Breast epithelium (tissue), 4 donors: ENCODE results near the gene FAM90A1. TPM values are rescaled to one million over a fixed set of nuclear protein-coding genes. Genes with fewer than 3 reads are reported as not detected.
A peak's percentile ranks its signal among the peaks of the same experiment; 100 is the strongest.
"Not testable (repeated sequence)": the region's sequence is repeated elsewhere in the genome, so short reads cannot be mapped to it uniquely, and the experiment has no call there.

Experiments used
- DNase-seq, 2 donors: peaks; one replicate each; pipeline ENCODE4 v3.0.0-alpha.2; 2019; ENCODE audit warnings: low spot score in 2 of 2
- H3K27ac ChIP-seq, 2 donors: fragments of 200-600 bp; sonication (generic) in 1 of 2; one replicate each; pipeline ENCODE4 v1.5.1; 2016 to 2019; ENCODE audit warnings: mild to moderate bottlenecking in 1 of 2
- H3K27me3 ChIP-seq, 2 donors: fragments of 200-600 bp; sonication (generic) in 1 of 2; one replicate each; pipeline versions ENCODE4 v1.5.1 to v1.6.0; 2017 to 2019; ENCODE audit warnings: control low read depth in 1 of 2, mild to moderate bottlenecking in 1 of 2
- H3K36me3 ChIP-seq: fragments of 200-600 bp; one replicate; pipeline ENCODE4 v1.5.1; 2019
- H3K4me1 ChIP-seq, 2 donors: fragments of 200-600 bp; sonication (generic); one replicate each; pipeline ENCODE4 v1.5.1; 2016 to 2019; ENCODE audit warnings: control low read depth in 1 of 2
- H3K4me3 ChIP-seq, 3 donors: fragments of 200-600 bp; sonication (generic); 1 replicate in 2 of 3; 2 replicates in 1 of 3; pipeline ENCODE4 v1.5.1; 2016 to 2019; ENCODE audit warnings: mild to moderate bottlenecking in 3 of 3, moderate library complexity in 2 of 3
- H3K9me3 ChIP-seq, 2 donors: fragments of 200-600 bp; sonication (generic) in 1 of 2; one replicate each; pipeline ENCODE4 v1.5.1; 2016 to 2019; ENCODE audit warnings: control low read depth in 1 of 2
- POLR2A ChIP-seq: fragments of 450-650 bp; IDR thresholded peaks from one replicate; pipeline ENCODE4 v1.6.1; 2016; ENCODE audit warnings: antibody characterized with exemption, mild to moderate bottlenecking, moderate library complexity
- POLR2AphosphoS5 ChIP-seq, 3 donors: sonication (generic); formaldehyde crosslinking; IDR thresholded peaks; one replicate each; pipeline ENCODE4 v1.6.1; 2017; ENCODE audit warnings: antibody characterized with exemption in 3 of 3
- intact Hi-C: fragments of 100-400 bp; cut with DNase I; formaldehyde crosslinking; loops from one replicate; pipeline ENCODE4 v1.15.1; 2023; ENCODE audit warnings: low total_unique reads
- total RNA-seq, 3 donors: library from RNA; depleted of rRNA; stranded (reverse); fragments of >200 nt; gene quantifications; one replicate each; pipeline ENCODE4 v1.1.0, GENCODE V29; 2016
- TF ChIP-seq, protein P1 (sequence below), 3 donors: fragments of 450-650 bp; IDR thresholded peaks; one replicate each; pipeline ENCODE4 v1.5.1; 2016 to 2017; ENCODE audit warnings: antibody characterized with exemption in 3 of 3, mild to moderate bottlenecking in 3 of 3, moderate library complexity in 3 of 3

FAM90A1 gene
- total RNA-seq, 3 donors from 2014 or later: 0.29 TPM; not detected in 2

DNA sequence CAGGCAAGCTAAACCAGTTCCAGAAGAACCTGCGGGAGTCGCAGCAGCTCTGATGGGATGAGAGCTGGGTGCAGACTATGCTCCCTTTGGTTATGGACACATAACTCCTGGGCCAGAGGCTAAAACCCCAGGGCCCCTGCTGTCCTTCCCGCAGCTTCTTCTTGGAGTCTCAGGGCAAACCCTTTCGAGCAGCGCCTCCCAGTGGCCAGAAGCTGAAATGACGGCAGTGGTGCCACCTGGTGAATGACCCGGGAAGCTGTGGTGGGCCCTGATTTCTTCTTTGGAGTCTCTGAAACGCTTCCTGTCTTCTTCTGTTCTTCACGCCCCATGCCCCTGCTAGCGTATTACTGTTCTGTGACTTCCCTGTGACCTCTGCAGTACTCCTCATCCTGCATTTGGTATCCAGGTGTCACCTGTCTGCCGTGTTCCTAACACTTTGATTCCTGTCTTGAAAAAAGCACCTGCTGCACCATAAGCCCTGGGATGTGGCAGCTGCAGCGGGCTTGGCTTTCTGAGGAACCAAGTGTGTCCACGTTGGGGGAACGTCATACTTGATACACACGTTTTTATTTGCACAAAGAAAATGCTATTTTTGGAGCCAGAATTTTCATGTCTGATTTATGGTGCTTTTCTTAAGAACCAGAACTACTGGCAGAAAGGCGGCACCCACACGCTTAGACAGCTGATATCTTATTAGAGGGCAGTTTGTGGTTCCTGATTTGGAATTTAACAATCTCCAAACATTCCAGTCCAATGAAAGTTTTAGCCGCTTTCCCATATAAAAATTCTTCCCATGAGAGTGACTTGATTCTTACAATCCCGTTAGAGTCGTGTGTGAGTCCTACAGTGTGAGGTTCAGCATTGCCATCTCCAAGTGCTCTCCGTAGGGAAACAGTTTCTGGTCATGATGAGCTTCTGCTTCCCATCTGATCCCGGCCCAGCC is 4.5 kb upstream of the FAM90A1 start:
- TF ChIP-seq, protein P1, sequence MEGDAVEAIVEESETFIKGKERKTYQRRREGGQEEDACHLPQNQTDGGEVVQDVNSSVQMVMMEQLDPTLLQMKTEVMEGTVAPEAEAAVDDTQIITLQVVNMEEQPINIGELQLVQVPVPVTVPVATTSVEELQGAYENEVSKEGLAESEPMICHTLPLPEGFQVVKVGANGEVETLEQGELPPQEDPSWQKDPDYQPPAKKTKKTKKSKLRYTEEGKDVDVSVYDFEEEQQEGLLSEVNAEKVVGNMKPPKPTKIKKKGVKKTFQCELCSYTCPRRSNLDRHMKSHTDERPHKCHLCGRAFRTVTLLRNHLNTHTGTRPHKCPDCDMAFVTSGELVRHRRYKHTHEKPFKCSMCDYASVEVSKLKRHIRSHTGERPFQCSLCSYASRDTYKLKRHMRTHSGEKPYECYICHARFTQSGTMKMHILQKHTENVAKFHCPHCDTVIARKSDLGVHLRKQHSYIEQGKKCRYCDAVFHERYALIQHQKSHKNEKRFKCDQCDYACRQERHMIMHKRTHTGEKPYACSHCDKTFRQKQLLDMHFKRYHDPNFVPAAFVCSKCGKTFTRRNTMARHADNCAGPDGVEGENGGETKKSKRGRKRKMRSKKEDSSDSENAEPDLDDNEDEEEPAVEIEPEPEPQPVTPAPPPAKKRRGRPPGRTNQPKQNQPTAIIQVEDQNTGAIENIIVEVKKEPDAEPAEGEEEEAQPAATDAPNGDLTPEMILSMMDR (IDR thresholded peaks at IDR 0.05): peak in 2 of 3 donors; percentile 29 to 58
- H3K36me3 ChIP-seq, H3K4me3 ChIP-seq, H3K9me3 ChIP-seq, H3K27ac ChIP-seq, DNase-seq, H3K4me1 ChIP-seq, H3K27me3 ChIP-seq, intact Hi-C loops: not testable (repeated sequence)

DNA sequence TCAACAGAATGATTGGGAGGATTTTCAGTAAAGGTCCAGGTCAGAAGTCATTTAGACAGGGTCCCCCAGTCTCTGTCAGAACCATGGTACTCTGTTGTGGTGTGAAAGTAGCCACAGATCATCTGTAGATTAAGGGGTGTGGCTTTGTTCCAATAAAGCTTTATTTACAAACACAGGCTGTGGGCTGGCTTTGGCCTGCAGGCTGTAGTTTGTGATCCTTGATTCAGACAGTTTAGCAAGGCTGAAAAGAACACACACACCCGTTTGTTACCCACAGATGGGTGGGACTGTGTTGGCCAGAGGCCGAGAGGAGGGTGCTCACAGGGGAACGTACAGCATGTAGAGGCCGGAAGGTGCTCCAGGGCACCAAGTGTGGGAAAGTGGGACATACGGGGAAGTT is 3.6 kb upstream of the FAM90A1 start:
- H3K4me3 ChIP-seq, H3K4me1 ChIP-seq, intact Hi-C loops, H3K27me3 ChIP-seq, H3K27ac ChIP-seq, DNase-seq, H3K9me3 ChIP-seq, H3K36me3 ChIP-seq: not testable (repeated sequence)

DNA sequence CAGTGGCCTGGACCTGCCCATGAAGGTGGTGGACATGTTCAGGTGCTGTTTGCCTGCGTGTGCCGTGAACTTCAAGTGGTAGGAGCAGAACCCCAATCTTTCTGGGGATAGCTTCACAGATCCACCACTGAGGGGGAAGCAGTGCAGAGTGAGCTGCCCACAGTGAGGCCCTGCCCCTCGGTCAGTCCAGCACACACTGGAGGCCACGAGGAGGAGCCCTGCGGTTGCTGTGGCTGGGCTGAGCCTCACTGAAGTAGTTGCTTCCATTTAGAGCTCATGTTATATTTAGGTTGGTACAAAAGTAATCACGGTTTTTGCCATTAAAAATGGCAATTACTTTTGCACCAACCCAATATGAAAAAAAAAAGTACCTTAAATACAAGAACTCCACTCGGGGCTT is 2.1 kb upstream of the FAM90A1 start:
- H3K4me1 ChIP-seq, DNase-seq, intact Hi-C loops, H3K9me3 ChIP-seq, H3K36me3 ChIP-seq, H3K27ac ChIP-seq, H3K27me3 ChIP-seq, H3K4me3 ChIP-seq: not testable (repeated sequence)

DNA sequence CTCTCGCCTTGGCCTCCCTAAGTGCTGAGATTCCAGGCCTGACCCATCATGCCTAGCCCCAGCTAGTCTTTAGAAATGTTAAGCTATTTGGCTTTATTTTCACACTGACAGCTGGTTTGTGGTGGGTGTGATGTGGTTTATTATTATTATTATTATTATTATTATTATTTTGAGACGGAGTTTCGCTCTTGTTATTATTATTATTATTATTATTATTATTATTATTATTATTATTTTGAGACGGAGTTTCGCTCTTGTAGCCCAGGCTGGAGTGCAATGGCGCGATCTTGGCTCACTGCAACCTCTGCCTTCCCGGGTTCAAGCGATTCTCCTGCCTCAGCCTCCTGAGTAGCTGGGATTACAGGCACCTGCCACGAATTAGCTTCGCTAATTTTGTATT is 1.2 kb upstream of the FAM90A1 start:
- H3K27me3 ChIP-seq, intact Hi-C loops, H3K4me3 ChIP-seq, H3K27ac ChIP-seq, H3K9me3 ChIP-seq, H3K4me1 ChIP-seq, H3K36me3 ChIP-seq, DNase-seq: not testable (repeated sequence)

DNA sequence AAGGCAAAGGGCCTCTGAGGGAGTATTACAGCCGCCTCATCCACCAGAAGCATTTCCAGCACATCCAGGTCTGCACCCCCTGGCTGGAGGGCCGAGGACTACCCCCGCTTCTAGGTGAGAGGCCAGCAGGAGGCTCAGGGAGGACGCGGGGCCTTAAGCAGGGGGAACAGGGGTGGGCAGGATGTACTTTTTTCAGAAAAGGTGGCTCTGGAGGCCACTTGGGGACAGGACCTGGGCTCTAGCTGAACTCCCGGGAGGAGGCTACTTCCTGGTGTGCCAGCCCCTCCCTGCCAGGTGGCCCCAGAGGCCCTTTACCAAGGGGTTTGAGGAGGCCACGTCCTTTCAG is 287 bp upstream of the FAM90A1 start:
- H3K36me3 ChIP-seq, H3K4me1 ChIP-seq, intact Hi-C loops, DNase-seq, H3K27me3 ChIP-seq, H3K9me3 ChIP-seq: not testable (repeated sequence)
- H3K4me3 ChIP-seq: peak overlapping the region in 2 of 3 donors; percentile 49 to 53
- peak overlapping the region in 1 of 2 donors; percentile 5 for H3K27ac ChIP-seq

DNA sequence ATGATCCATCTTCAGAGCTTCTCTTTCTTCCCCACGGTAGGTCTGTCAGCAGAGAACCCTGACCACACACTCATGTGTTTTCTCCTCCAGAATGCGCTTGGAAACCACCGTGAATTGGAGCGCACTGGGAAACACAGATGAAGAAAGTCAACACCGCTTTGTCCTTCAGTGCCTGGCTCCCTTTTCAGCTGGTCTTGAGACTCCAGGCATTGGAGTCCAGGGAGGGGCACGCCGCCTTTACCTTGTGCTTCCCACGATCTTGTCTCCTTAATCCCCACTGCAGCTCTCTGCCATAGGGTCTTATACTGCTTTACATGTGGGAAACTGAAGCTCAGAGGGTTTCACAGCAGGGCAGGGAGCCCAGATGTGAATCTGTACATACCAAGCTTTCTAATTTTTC is 1.1 kb downstream of the FAM90A1 start:
- no peaks in the 10 kb centered on the region for H3K4me1 ChIP-seq
- no peaks in the 10 kb centered on the region for H3K27me3 ChIP-seq
- TF ChIP-seq POLR2A: no peak
- TF ChIP-seq, protein P1 (IDR thresholded peaks at IDR 0.05): no peak
- no peak for TF ChIP-seq POLR2AphosphoS5 (IDR thresholded peaks at IDR 0.05)
- DNase-seq: no peak
- no peak overlapping the region for H3K4me3 ChIP-seq
- no peak overlapping the region for H3K27ac ChIP-seq
- no peaks in the 10 kb centered on the region for H3K36me3 ChIP-seq
- intact Hi-C loops: no loop called here
- H3K9me3 ChIP-seq: peaks cover 0 to 7% of the 10 kb centered on the region in 2 donors

DNA sequence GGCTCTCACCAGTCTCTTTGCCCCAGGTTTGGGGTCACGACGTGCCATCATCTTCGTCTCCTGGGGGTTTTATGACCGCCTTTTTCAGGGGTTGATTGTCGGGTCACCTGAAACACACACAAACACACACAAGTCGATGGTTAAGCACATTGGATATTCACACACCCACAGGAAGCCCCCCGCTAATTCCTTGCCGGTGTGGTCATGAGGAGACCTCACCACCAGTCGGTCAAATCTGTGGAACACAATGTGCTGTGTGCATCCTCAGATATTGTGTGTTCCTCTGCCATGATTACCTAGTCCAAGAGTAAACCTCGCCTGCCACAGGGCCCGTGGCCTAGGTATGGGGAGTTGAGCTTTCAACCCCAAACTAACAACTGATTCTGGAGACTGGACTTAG is 2.6 kb downstream of the FAM90A1 start:
- intact Hi-C loops, H3K27ac ChIP-seq, H3K4me1 ChIP-seq, H3K9me3 ChIP-seq, H3K4me3 ChIP-seq, DNase-seq, H3K27me3 ChIP-seq, H3K36me3 ChIP-seq: not testable (repeated sequence)

DNA sequence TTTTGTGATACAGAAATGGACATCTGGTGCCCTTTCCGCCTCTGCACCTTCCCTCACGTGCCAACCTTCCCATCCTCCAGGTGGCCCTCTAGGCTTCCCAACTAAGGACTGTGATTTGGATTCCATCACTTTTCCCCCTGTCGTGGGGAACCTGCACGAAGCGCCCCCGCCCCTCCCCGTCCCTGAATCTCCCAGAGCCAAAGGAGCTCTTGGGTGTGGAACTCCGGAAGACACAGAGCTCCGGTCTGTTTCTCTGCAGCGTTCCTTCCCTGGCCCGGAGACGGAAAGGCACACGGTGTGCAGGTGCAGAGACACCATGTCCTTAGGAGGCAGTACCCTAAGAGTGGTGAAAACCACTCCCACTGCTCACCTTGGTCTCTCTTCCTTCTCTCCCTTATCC is 3.8 kb downstream of the FAM90A1 start:
- DNase-seq, H3K4me1 ChIP-seq, intact Hi-C loops, H3K27ac ChIP-seq, H3K27me3 ChIP-seq, H3K9me3 ChIP-seq, H3K4me3 ChIP-seq, H3K36me3 ChIP-seq: not testable (repeated sequence)

DNA sequence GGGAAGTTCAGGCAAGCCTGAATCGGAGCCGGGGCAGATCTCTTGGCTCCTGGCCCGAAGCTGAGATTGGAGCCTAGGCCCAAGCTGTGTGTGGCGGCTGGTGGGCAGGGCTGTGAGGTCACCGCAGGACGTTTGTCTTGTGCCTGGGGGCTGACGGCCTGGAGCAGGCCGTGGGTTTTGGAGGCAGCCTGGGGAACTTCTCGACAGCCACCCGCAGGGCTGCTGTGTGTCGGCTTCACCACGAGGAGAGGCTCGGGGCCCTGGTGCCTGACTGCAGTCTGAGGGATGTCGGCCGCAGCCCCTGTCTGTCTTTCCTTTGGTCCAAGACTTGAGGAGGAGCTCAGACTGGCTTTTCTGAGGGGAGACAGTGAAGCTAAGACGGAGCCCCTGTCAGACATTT is 5.1 kb downstream of the FAM90A1 start:
- DNase-seq, H3K4me1 ChIP-seq: not testable (repeated sequence)

DNA sequence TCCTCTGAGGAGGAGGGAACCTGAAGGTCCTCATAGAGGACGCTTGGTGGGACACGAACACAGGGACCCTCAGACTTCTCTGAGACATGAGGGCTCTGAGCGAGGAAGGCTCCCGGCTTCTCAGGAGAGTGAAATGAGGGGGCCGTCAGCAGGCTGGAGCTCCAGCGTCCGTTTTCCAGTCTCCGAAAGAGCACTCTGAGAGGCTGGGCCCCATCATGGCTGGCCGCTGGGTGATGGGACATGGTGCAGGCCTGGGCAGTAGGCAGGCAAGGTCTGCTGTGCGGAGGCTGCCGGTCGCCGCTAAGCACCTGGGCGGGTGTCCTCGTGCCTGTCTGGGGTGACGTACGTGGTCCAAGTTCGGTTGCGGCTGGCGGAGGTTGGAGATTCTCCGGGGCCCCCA is 5.6 kb downstream of the FAM90A1 start:
- H3K36me3 ChIP-seq, H3K4me3 ChIP-seq, DNase-seq, intact Hi-C loops, H3K4me1 ChIP-seq, H3K27me3 ChIP-seq, H3K27ac ChIP-seq, H3K9me3 ChIP-seq: not testable (repeated sequence)

More for the DNA sequence above, 5.1 kb downstream of the FAM90A1 start:
- intact Hi-C loops, H3K27me3 ChIP-seq, H3K4me3 ChIP-seq, H3K9me3 ChIP-seq, H3K36me3 ChIP-seq, H3K27ac ChIP-seq: not testable (repeated sequence)

DNA sequence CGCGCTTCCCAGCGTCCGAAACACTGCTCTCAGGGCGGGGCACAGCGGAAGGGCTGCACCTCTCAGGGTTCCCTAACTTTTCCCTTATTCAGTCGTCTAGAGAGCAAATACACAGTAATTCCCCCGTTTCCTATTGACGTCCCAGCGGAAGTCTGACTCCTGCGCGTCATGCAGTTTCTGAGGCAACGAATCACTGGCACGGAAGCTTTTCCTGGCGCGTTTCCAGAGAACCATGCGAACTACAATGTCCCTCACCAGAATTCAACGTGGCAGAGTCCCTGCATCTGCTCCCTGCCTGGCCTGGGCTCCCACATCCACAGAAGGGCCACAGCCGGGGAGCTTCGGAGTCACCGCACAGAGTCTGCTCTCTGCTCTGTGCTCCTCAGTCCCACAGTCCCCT is 6.0 kb downstream of the FAM90A1 start:
- H3K36me3 ChIP-seq, H3K4me1 ChIP-seq, H3K27me3 ChIP-seq, DNase-seq, H3K27ac ChIP-seq, intact Hi-C loops, H3K9me3 ChIP-seq, H3K4me3 ChIP-seq: not testable (repeated sequence)
